ENCODE data around the gene RHBDD2. TPM values are rescaled to one million over a fixed set of nuclear protein-coding genes. Genes with fewer than 3 reads are reported as not detected.

The RHBDD2 gene
- total and polyA plus RNA-seq, 4 donors, result 25.1 to 102 (median 82.0) TPM

DNA sequence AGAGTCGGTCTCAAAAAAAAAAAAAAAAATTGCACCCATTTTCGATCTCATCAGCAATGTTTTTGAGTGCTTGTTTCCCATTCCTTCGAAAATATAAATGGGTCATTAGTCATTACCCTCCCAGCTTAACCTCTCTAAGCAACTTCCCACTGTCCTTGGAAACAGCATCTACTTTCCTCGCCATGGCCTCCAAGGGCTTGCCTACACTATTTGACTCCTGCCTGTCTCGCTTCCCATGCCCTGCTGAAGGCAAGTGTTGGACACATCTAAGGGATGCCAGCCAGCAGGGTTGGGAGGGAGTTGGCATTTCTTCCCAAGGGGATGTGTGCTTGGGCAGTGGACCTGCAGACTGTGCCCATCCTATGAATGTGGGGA lies 12.7 kb upstream of the RHBDD2 start:
- TF ChIP-seq, protein P1, sequence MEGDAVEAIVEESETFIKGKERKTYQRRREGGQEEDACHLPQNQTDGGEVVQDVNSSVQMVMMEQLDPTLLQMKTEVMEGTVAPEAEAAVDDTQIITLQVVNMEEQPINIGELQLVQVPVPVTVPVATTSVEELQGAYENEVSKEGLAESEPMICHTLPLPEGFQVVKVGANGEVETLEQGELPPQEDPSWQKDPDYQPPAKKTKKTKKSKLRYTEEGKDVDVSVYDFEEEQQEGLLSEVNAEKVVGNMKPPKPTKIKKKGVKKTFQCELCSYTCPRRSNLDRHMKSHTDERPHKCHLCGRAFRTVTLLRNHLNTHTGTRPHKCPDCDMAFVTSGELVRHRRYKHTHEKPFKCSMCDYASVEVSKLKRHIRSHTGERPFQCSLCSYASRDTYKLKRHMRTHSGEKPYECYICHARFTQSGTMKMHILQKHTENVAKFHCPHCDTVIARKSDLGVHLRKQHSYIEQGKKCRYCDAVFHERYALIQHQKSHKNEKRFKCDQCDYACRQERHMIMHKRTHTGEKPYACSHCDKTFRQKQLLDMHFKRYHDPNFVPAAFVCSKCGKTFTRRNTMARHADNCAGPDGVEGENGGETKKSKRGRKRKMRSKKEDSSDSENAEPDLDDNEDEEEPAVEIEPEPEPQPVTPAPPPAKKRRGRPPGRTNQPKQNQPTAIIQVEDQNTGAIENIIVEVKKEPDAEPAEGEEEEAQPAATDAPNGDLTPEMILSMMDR (IDR thresholded peaks at IDR 0.05; ENCODE audit: control extremely low read depth, extremely low read depth), result no peak
- Histone ChIP-seq H3K27me3 (ENCODE audit: control insufficient read depth in 3 of 3, insufficient read depth in 3 of 3, low read length in 2 of 3) (peaks cover 0 to 3% (median 0%) of the 10 kb centered on the region in 3 donors), H3K9me3 (ENCODE audit: control insufficient read depth in 4 of 4, insufficient read depth in 3 of 4, low read length in 3 of 4) (no peaks in the 10 kb centered on the region), H3K4me3 (no peak overlapping the region), H3K36me3 (ENCODE audit: control insufficient read depth in 4 of 4, insufficient read depth in 4 of 4, low read length in 4 of 4) (no peaks in the 10 kb centered on the region), H3K9ac (ENCODE audit: insufficient read depth in 1 of 2, low read length in 2 of 2) (no peak overlapping the region), H3K27ac (ENCODE audit: low read depth in 1 of 2, low read length in 1 of 2) (no peak overlapping the region), H3K4me1 (ENCODE audit: control insufficient read depth in 5 of 5, insufficient read depth in 5 of 5, low read length in 5 of 5) (peaks cover 0 to 7% (median 0%) of the 10 kb centered on the region in 5 donors)
- 44 to 65% methylated on average over 5 of the region's 5 CpGs for WGBS, 2 donors
- no peak for DNase-seq
- ATAC-seq (ENCODE audit: insufficient read depth, low FRiP score), result no peak

GRCh38 chr7:75866489-75867389 lies 12.1 kb upstream of the RHBDD2 start:
- DNase-seq (peak; percentile 62 to 83 (median 66)), ATAC-seq (ENCODE audit: insufficient read depth, low FRiP score) (peak; percentile 87)
- whole genome bisulfite sequencing, 2 donors, result 39 to 44% methylated on average over 19 of the region's 19 CpGs
- Histone ChIP-seq H3K4me1 (ENCODE audit: control insufficient read depth in 5 of 5, insufficient read depth in 5 of 5, low read length in 5 of 5) (peaks cover 0 to 7% (median 0%) of the 10 kb centered on the region in 5 donors), H3K9me3 (ENCODE audit: control insufficient read depth in 4 of 4, insufficient read depth in 3 of 4, low read length in 3 of 4) (no peaks in the 10 kb centered on the region), H3K9ac (ENCODE audit: insufficient read depth in 1 of 2, low read length in 2 of 2) (no peak overlapping the region), H3K4me3 (no peak overlapping the region), H3K27ac (ENCODE audit: low read depth in 1 of 2, low read length in 1 of 2) (no peak overlapping the region), H3K36me3 (ENCODE audit: control insufficient read depth in 4 of 4, insufficient read depth in 4 of 4, low read length in 4 of 4) (no peaks in the 10 kb centered on the region), H3K27me3 (ENCODE audit: control insufficient read depth in 3 of 3, insufficient read depth in 3 of 3, low read length in 2 of 3) (peaks cover 0 to 3% (median 0%) of the 10 kb centered on the region in 3 donors)
- TF ChIP-seq, protein P1 (IDR thresholded peaks at IDR 0.05; ENCODE audit: control extremely low read depth, extremely low read depth), result peak; percentile 95

GRCh38 chr7:75867390-75867717 lies 11.5 kb upstream of the RHBDD2 start:
- WGBS, 2 donors, result 76 to 77% methylated on average over 4 of the region's 4 CpGs
- Histone ChIP-seq H3K36me3 (ENCODE audit: control insufficient read depth in 4 of 4, insufficient read depth in 4 of 4, low read length in 4 of 4) (no peaks in the 10 kb centered on the region), H3K4me1 (ENCODE audit: control insufficient read depth in 5 of 5, insufficient read depth in 5 of 5, low read length in 5 of 5) (peaks cover 0 to 7% (median 0%) of the 10 kb centered on the region in 5 donors), H3K4me3 (no peak overlapping the region), H3K27ac (ENCODE audit: low read depth in 1 of 2, low read length in 1 of 2) (no peak overlapping the region), H3K27me3 (ENCODE audit: control insufficient read depth in 3 of 3, insufficient read depth in 3 of 3, low read length in 2 of 3) (peaks cover 0 to 3% (median 0%) of the 10 kb centered on the region in 3 donors), H3K9ac (ENCODE audit: insufficient read depth in 1 of 2, low read length in 2 of 2) (no peak overlapping the region), H3K9me3 (ENCODE audit: control insufficient read depth in 4 of 4, insufficient read depth in 3 of 4, low read length in 3 of 4) (no peaks in the 10 kb centered on the region)
- TF ChIP-seq, protein P1 (IDR thresholded peaks at IDR 0.05; ENCODE audit: control extremely low read depth, extremely low read depth), result no peak
- DNase-seq, result no peak
- ATAC-seq (ENCODE audit: insufficient read depth, low FRiP score), result no peak
